ENCODE measurements around the gene KATNAL2.
"Not testable (repeated sequence)": the region's sequence is repeated elsewhere in the genome, so short reads cannot be mapped to it uniquely, and the experiment has no call there.

KATNAL2 gene

DNA sequence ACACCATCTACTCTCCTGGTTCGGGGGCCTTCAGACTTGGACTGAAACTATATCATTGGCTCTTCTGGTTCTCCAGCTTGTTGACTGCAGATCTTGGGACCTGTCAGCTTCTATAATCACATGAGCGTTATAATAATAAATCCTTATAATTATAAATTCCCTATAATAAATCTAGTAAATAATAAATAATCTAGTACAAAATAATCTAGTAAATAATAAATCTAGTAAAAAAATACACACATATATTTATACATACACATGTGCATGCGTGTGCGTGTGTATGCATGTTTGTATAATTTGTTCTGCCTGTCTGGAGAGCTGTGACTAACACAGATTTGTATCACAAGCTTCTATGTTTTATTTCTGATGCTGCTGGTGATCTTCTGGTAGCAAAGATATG, 40.8 kb downstream of the KATNAL2 start:
- ATAC-seq, result no peak
- no peak for TF ChIP-seq OSR1 (CRISPR knock-in tag; IDR thresholded peaks at IDR 0.05)
- TF ChIP-seq ZFP30 (CRISPR knock-in tag; IDR thresholded peaks at IDR 0.05), result no peak
- TF ChIP-seq POU6F1 (CRISPR knock-in tag; IDR thresholded peaks at IDR 0.05; ENCODE audit: borderline replicate concordance, low read depth), result no peak
- TF ChIP-seq, protein P1, sequence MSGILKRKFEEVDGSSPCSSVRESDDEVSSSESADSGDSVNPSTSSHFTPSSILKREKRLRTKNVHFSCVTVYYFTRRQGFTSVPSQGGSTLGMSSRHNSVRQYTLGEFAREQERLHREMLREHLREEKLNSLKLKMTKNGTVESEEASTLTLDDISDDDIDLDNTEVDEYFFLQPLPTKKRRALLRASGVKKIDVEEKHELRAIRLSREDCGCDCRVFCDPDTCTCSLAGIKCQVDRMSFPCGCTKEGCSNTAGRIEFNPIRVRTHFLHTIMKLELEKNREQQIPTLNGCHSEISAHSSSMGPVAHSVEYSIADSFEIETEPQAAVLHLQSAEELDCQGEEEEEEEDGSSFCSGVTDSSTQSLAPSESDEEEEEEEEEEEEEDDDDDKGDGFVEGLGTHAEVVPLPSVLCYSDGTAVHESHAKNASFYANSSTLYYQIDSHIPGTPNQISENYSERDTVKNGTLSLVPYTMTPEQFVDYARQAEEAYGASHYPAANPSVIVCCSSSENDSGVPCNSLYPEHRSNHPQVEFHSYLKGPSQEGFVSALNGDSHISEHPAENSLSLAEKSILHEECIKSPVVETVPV (CRISPR knock-in tag; IDR thresholded peaks at IDR 0.05), result no peak
- no peak for TF ChIP-seq TOX (CRISPR knock-in tag; IDR thresholded peaks at IDR 0.05; ENCODE audit: borderline replicate concordance)
- TF ChIP-seq PPARA (CRISPR knock-in tag; IDR thresholded peaks at IDR 0.05; ENCODE audit: borderline replicate concordance), result no peak
- TF ChIP-seq ZNF70 (CRISPR knock-in tag; IDR thresholded peaks at IDR 0.05), result no peak
- no peak for TF ChIP-seq CSDC2 (CRISPR knock-in tag; IDR thresholded peaks at IDR 0.05)
- TF ChIP-seq ZC3H10 (CRISPR knock-in tag; IDR thresholded peaks at IDR 0.05), result no peak
- no peak for TF ChIP-seq ZNF565 (CRISPR knock-in tag; conservative IDR thresholded peaks at IDR 0.05; ENCODE audit: low read depth)
- no peak for TF ChIP-seq TCF4 (CRISPR knock-in tag; IDR thresholded peaks at IDR 0.05; ENCODE audit: borderline replicate concordance)
- TF ChIP-seq ZFP3 (CRISPR knock-in tag; IDR thresholded peaks at IDR 0.05), result no peak
- TF ChIP-seq CREB5 (CRISPR knock-in tag; IDR thresholded peaks at IDR 0.05; ENCODE audit: low read depth), result no peak
- TF ChIP-seq, protein P2, sequence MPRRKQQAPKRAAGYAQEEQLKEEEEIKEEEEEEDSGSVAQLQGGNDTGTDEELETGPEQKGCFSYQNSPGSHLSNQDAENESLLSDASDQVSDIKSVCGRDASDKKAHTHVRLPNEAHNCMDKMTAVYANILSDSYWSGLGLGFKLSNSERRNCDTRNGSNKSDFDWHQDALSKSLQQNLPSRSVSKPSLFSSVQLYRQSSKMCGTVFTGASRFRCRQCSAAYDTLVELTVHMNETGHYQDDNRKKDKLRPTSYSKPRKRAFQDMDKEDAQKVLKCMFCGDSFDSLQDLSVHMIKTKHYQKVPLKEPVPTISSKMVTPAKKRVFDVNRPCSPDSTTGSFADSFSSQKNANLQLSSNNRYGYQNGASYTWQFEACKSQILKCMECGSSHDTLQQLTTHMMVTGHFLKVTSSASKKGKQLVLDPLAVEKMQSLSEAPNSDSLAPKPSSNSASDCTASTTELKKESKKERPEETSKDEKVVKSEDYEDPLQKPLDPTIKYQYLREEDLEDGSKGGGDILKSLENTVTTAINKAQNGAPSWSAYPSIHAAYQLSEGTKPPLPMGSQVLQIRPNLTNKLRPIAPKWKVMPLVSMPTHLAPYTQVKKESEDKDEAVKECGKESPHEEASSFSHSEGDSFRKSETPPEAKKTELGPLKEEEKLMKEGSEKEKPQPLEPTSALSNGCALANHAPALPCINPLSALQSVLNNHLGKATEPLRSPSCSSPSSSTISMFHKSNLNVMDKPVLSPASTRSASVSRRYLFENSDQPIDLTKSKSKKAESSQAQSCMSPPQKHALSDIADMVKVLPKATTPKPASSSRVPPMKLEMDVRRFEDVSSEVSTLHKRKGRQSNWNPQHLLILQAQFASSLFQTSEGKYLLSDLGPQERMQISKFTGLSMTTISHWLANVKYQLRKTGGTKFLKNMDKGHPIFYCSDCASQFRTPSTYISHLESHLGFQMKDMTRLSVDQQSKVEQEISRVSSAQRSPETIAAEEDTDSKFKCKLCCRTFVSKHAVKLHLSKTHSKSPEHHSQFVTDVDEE (CRISPR knock-in tag; IDR thresholded peaks at IDR 0.05), result no peak
- TF ChIP-seq ESRRG (CRISPR knock-in tag; IDR thresholded peaks at IDR 0.05), result no peak
- TF ChIP-seq BACH2 (CRISPR knock-in tag; IDR thresholded peaks at IDR 0.05; ENCODE audit: borderline replicate concordance), result no peak
- no peak for TF ChIP-seq SNAI2 (CRISPR knock-in tag; IDR thresholded peaks at IDR 0.05)
- no peak for TF ChIP-seq GLIS3 (CRISPR knock-in tag; IDR thresholded peaks at IDR 0.05)
- TF ChIP-seq, protein P3, sequence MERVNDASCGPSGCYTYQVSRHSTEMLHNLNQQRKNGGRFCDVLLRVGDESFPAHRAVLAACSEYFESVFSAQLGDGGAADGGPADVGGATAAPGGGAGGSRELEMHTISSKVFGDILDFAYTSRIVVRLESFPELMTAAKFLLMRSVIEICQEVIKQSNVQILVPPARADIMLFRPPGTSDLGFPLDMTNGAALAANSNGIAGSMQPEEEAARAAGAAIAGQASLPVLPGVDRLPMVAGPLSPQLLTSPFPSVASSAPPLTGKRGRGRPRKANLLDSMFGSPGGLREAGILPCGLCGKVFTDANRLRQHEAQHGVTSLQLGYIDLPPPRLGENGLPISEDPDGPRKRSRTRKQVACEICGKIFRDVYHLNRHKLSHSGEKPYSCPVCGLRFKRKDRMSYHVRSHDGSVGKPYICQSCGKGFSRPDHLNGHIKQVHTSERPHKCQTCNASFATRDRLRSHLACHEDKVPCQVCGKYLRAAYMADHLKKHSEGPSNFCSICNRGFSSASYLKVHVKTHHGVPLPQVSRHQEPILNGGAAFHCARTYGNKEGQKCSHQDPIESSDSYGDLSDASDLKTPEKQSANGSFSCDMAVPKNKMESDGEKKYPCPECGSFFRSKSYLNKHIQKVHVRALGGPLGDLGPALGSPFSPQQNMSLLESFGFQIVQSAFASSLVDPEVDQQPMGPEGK (CRISPR knock-in tag; IDR thresholded peaks at IDR 0.05; ENCODE audit: borderline replicate concordance), result no peak
- no peak for TF ChIP-seq ZNF8 (CRISPR knock-in tag; IDR thresholded peaks at IDR 0.05)

GRCh38 chr18:46963656-46964578, 46.5 kb downstream of the KATNAL2 start:
- peak; percentile 26; the same call in 2 of the 3 replicates for ATAC-seq

GRCh38 chr18:46964579-46965293, 47.3 kb downstream of the KATNAL2 start:
- ATAC-seq, result not testable (repeated sequence)

DNA sequence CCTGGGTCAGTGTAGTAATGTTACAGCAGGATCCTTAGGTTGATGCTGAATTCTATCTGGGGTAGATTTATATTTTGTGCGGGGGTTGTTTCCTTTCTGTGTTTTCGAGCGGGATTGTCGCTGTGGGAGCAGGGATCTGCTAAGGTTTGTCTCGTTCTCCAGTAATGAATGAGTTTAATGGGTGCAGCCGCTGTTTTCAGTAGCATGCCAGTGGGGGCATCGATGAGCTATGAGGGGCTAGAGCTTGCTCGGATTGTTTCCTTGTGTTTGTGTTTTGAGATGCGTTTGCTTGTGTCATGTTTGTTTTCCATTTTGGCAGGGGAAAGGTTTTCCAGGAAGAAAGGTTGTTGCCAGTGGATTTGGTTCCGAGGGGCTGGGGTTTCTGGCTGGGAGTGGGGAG, 48.9 kb downstream of the KATNAL2 start:
- ATAC-seq, result peak; percentile 45

DNA sequence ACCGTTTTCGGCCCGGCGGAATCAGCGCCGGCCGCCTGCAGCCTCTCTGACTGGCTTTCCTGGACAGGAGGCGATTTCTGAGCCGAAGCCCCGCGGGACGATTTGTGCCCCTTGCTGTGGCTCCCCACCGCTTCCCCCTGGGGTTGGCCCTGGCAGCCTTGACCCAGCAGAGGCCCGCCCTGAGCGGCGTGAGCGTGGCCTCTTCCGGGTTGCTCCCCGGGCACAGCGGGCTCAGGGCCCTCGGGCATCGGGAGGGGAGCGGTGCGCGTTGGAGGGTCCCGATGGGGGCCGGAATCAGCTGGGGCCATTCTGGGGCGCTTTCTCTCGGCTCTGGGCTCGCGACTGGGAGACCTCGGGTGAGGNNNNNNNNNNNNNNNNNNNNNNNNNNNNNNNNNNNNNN, 52.1 kb downstream of the KATNAL2 start:
- ATAC-seq, result not testable (repeated sequence)

GRCh38 chr18:47019870-47020269, 102.5 kb downstream of the KATNAL2 start:
- not testable (repeated sequence) for ATAC-seq

DNA sequence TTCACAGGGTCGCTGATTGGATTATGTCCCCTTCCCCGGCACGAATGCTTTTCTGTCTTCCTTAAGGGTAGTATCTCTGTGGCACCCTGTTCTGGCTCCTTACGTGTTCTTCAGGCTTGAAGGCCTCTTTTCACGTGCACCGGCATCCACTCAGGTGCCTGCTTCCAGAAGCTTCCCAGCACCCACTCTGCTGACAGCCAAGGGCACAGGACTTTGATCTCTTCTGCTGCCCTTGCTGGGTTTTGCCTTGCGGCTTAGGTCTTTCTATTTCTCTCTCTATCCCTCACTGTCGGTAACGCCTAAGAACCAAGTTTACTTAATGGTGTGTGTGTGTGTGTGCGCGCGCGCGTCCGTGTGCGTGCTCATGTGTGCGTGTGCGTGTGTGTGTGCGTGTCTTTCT, 103.4 kb downstream of the KATNAL2 start:
- ATAC-seq, result not testable (repeated sequence)

GRCh38 chr18:47022821-47023220, 105.4 kb downstream of the KATNAL2 start:
- ATAC-seq, result not testable (repeated sequence)
